IMR-90 (cell line): Measurements from ENCODE around the gene POLR3GL. TPM values are rescaled to one million over a fixed set of nuclear protein-coding genes. Genes with fewer than 3 reads are reported as not detected.

Experiments
- ATAC-seq: fragments of 200-7000 bp; cut with Tn5 transposase; 2 replicates; pipeline ENCODE4 v1.9.1; 2020; ENCODE audit warnings: low read depth, mild to moderate bottlenecking, moderate library complexity
- BruUV-seq: library from RNA; stranded (reverse); fragments of 400-500 nt; replicated peaks from 2 replicates; lab custom pipeline; 2021; lab: Mats Ljungman, UMichigan
- CTCF ChIA-PET: fragments of 300-600 bp; formaldehyde crosslinking; extraction: SDS; loops from one replicate; lab custom pipeline; 2021; ENCODE audit warnings: antibody characterized with exemption; lab: Yijun Ruan, JAX
- POLR2A ChIA-PET: fragments of 300-600 bp; sonication (Branson Sonifier 250); formaldehyde crosslinking; loops from one replicate; lab custom pipeline; 2022; ENCODE audit warnings: antibody characterized with exemption; ENCODE audit not compliant: unreplicated experiment; lab: Charles Lee
- DNase-seq: peaks from one replicate; pipeline ENCODE4 v3.0.0; 2013
- H2AFZ ChIP-seq: replicated peaks from 2 replicates; pipeline ENCODE3; 2013; ENCODE audit warnings: low read length, mild to moderate bottlenecking; ENCODE audit not compliant: poor library complexity
- H2AK5ac ChIP-seq: 2 replicates; pipeline ENCODE4 v1.6.1; 2013; ENCODE audit warnings: low read depth, low read length, inconsistent platforms
- H2AK9ac ChIP-seq: replicated peaks from 2 replicates; pipeline ENCODE3; 2013; ENCODE audit warnings: mild to moderate bottlenecking, low read depth, low read length, moderate library complexity; ENCODE audit not compliant: poor library complexity
- H2BK120ac ChIP-seq: 2 replicates; pipeline ENCODE4 v1.6.1; 2013; ENCODE audit warnings: low read depth, low read length, inconsistent platforms
- H2BK15ac ChIP-seq: 3 replicates; pipeline ENCODE4 v1.6.1; 2013; ENCODE audit warnings: low read depth, low read length, inconsistent platforms
- H2BK20ac ChIP-seq: 2 replicates; pipeline ENCODE4 v1.6.1; 2013; ENCODE audit warnings: low read depth, mild to moderate bottlenecking, inconsistent platforms, low read length, moderate library complexity
- H2BK5ac ChIP-seq: 2 replicates; pipeline ENCODE4 v1.6.1; 2013; ENCODE audit warnings: mild to moderate bottlenecking, low read depth, low read length, inconsistent platforms; ENCODE audit not compliant: poor library complexity, severe bottlenecking
- H3K14ac ChIP-seq: replicated peaks from 2 replicates; pipeline ENCODE4 v1.6.1; 2013; ENCODE audit warnings: low read depth, low read length, inconsistent platforms
- H3K18ac ChIP-seq: 2 replicates; pipeline ENCODE4 v1.6.1; 2013; ENCODE audit warnings: low read depth, low read length, control low read depth
- H3K23ac ChIP-seq: 2 replicates; pipeline ENCODE4 v1.6.1; 2013; ENCODE audit warnings: low read depth, low read length, inconsistent platforms
- H3K27ac ChIP-seq: 2 replicates; pipeline ENCODE4 v1.5.1; 2013; ENCODE audit warnings: mild to moderate bottlenecking, control low read depth, low read length; ENCODE audit not compliant: insufficient read depth
- H3K27me3 ChIP-seq: 2 replicates; pipeline ENCODE4 v1.6.1; 2013; ENCODE audit warnings: low read length; ENCODE audit not compliant: control insufficient read depth, insufficient read depth
- H3K36me3 ChIP-seq: 2 replicates; pipeline ENCODE4 v1.6.1; 2013; ENCODE audit warnings: low read length, mixed read lengths; ENCODE audit not compliant: control insufficient read depth, insufficient read depth
- H3K4ac ChIP-seq: 2 replicates; pipeline ENCODE4 v1.6.1; 2013; ENCODE audit warnings: low read depth, low read length, inconsistent platforms
- H3K4me1 ChIP-seq: 2 replicates; pipeline ENCODE4 v1.6.1; 2013; ENCODE audit warnings: low read length, mixed read lengths; ENCODE audit not compliant: control insufficient read depth, insufficient read depth
- H3K4me2 ChIP-seq: 2 replicates; pipeline ENCODE4 v1.6.1; 2013; ENCODE audit warnings: low read depth, mild to moderate bottlenecking, control low read depth, low read length, moderate library complexity
- H3K4me3 ChIP-seq: 2 replicates; pipeline ENCODE4 v1.5.1; 2013; ENCODE audit warnings: low read depth, mild to moderate bottlenecking, control low read depth, low read length, moderate library complexity; ENCODE audit not compliant: insufficient read depth
- H3K56ac ChIP-seq: 2 replicates; pipeline ENCODE4 v1.6.1; 2013; ENCODE audit warnings: low read length, inconsistent platforms; ENCODE audit not compliant: insufficient read depth; ENCODE audit errors: extremely low read depth
- H3K79me1 ChIP-seq, 2 experiments: 2 replicates each; pipeline ENCODE4 v1.6.1; 2013; ENCODE audit warnings: low read length in 2 of 2, inconsistent platforms in 1 of 2, low read depth in 1 of 2
- H3K9ac ChIP-seq: 2 replicates; pipeline ENCODE4 v1.6.1; 2013; ENCODE audit warnings: low read depth, low read length, control low read depth
- H3K9me1 ChIP-seq: 2 replicates; pipeline ENCODE4 v1.6.1; 2013; ENCODE audit warnings: low read length, inconsistent platforms; ENCODE audit not compliant: insufficient read depth
- H3K9me3 ChIP-seq: 2 replicates; pipeline ENCODE4 v1.6.1; 2013; ENCODE audit warnings: low read length; ENCODE audit not compliant: control insufficient read depth, insufficient read depth
- H4K20me1 ChIP-seq: 2 replicates; pipeline ENCODE4 v1.6.1; 2013; ENCODE audit warnings: low read length, inconsistent platforms; ENCODE audit not compliant: insufficient read depth
- H4K5ac ChIP-seq: 2 replicates; pipeline ENCODE4 v1.6.1; 2013; ENCODE audit warnings: mild to moderate bottlenecking, low read depth, low read length, control low read depth
- H4K8ac ChIP-seq, 2 experiments: 2 replicates each; pipeline ENCODE4 v1.6.1; 2013; ENCODE audit warnings: low read depth in 2 of 2, low read length in 2 of 2, control low read depth in 1 of 2, inconsistent platforms in 1 of 2
- H4K91ac ChIP-seq: 2 replicates; pipeline ENCODE4 v1.6.1; 2013; ENCODE audit warnings: low read depth, low read length, inconsistent platforms; ENCODE audit not compliant: insufficient read depth
- CEBPB ChIP-seq: IDR thresholded peaks from 2 replicates; pipeline ENCODE4 v1.6.1; 2012; ENCODE audit warnings: low read depth, low read length, improper control_type of control experiment
- CHD1 ChIP-seq: IDR thresholded peaks from 2 replicates; pipeline ENCODE4 v1.6.1; 2012; ENCODE audit warnings: low read depth, low read length, improper control_type of control experiment
- FOS ChIP-seq: fragments of 150-350 bp; IDR thresholded peaks from 2 replicates; pipeline ENCODE4 v1.6.1; 2016; ENCODE audit warnings: low read depth, low read length
- MAFK ChIP-seq: IDR thresholded peaks from 2 replicates; pipeline ENCODE4 v1.6.1; 2012; ENCODE audit warnings: low read depth, low read length, improper control_type of control experiment
- RAD21 ChIP-seq: IDR thresholded peaks from 2 replicates; pipeline ENCODE4 v1.6.1; 2012; ENCODE audit warnings: low read length, improper control_type of control experiment
- whole genome bisulfite sequencing, 2 experiments: methylation state at CpG; one replicate each; pipeline versions ENCODE4 v1.1.5 to v1.1.7; 2013; ENCODE audit warnings: missing lambda C conversion rate in 2 of 2; ENCODE audit not compliant: insufficient read length in 1 of 2; ENCODE audit errors: extremely low coverage in 2 of 2; 5-methylcytosine and 5-hydroxymethylcytosine counted together
- dilution Hi-C: fragments of 300-500 bp; cut with HindIII; formaldehyde crosslinking; loops from one replicate; pipeline ENCODE4 v1.14.3; 2018; ENCODE audit warnings: low sequenced_read_pairs; ENCODE audit not compliant: unreplicated experiment
- in situ Hi-C: fragments of 300-500 bp; cut with MboI; formaldehyde crosslinking; loops from 3 replicates; pipeline ENCODE4 v1.14.3; 2019; ENCODE audit warnings: low sequenced_read_pairs, inconsistent platforms, mixed read lengths
- intact Hi-C: fragments of 100-400 bp; cut with micrococcal nuclease; formaldehyde crosslinking; loops from 2 replicates; pipeline ENCODE4 v1.10.0; 2022
- polyA plus RNA-seq, 3 experiments: library from polyadenylated mRNA; depleted of rRNA; stranded (reverse); fragments of >200 nt; gene quantifications; 2 replicates each; pipeline ENCODE4 v1.2.3, GENCODE V29; 2012; ENCODE audit warnings: low replicate concordance in 1 of 3
- total RNA-seq: library from RNA; depleted of rRNA; stranded (reverse); fragments of >200 nt; gene quantifications from 2 replicates; pipeline ENCODE4 v1.2.3, GENCODE V29; 2012
- TF ChIP-seq, protein P1 (sequence below): conservative IDR thresholded peaks from 2 replicates; pipeline ENCODE4 v1.5.1; 2012; ENCODE audit warnings: mild to moderate bottlenecking, low read depth, low read length, improper control_type of control experiment
- TF ChIP-seq, protein P2 (sequence below): fragments of 150-350 bp; IDR thresholded peaks from 2 replicates; pipeline ENCODE4 v1.6.1; 2017; ENCODE audit warnings: mild to moderate bottlenecking, antibody characterized with exemption, low read length, low read depth

POLR3GL gene
- total and polyA plus RNA-seq, 2 of the 4 experiments (the other 2 are of a cell fraction), result 7.9 to 16.3 TPM

DNA sequence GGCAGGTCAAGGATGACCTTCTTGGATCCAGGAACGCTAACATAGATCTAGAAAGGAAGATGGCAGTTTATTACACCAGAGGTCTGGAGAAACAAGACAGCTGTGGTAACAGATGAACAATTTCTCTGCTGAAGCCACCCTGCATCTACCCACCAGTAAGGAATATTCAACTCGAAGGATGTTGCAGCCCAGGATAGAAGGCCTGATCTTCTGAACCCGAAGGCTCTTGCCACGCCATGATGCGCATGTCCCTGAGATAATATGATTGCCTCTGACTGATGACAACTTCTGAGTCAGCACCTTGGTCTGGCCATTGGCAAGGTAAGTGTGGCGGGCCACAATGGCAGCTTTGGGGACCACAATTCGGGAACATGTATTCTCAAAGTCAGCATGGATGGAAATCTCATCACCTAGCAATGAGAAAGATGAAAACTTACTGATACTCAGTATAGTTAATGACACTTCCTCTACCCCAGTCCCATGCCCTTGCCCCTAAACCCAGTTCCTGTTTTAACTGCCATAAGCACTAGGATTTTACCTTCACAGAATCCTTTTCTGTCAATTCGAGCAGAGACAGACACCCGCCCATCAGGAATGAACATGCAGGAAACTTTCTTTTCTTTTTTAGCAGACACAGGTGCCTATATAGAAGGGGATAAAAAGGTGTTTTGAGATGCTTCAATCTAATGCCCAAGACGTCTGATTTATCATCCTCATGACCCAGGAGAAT is 30.1 kb downstream of the POLR3GL start:
- ChIA-PET POLR2A (interaction anchor here (1.8 kb wide), 1 partner anchor 15 kb away, joined by 6 read pairs; no protein-coding TSS in a partner anchor), CTCF (interaction anchor here (1.0 kb wide), 1 partner anchor 15 kb away, joined by 3 read pairs; no protein-coding TSS in a partner anchor)
- H3K4me2 ChIP-seq, result peak overlapping the region; percentile 92
- dilution Hi-C loops (no loop called here), in situ Hi-C loops (loop anchor here (5.0 kb wide), 1 partner anchor 77 kb away; the partner anchor contains the start of gene PEX11B), intact Hi-C loops (loop anchor here (1.0 to 5.0 kb wide), 2 partner anchors 15 to 77 kb away; partner anchors contain the start of gene PEX11B)
- BruUV-seq, result TSS peak; percentile 66
- H3K23ac ChIP-seq, result peak overlapping the region; percentile 78
- peak overlapping the region; percentile 97; the same call in 1 of the 2 replicates for H3K9ac ChIP-seq
- H4K8ac ChIP-seq, result no peak overlapping the region
- 98% methylated on average over 5 of the region's 10 CpGs; no CpG with 5 or more reads in 1 of the 2 experiments for WGBS, 2 experiments
- peaks cover 10% of the 10 kb centered on the region for H3K4me1 ChIP-seq
- H3K4ac ChIP-seq, result no peak overlapping the region
- H3K27ac ChIP-seq, result no peak overlapping the region
- H3K18ac ChIP-seq, result no peak overlapping the region
- no peaks in the 10 kb centered on the region for H3K9me3 ChIP-seq
- no peak overlapping the region for H2BK20ac ChIP-seq
- H2AFZ ChIP-seq, result no peak overlapping the region
- no peak overlapping the region for H2BK120ac ChIP-seq
- no peak overlapping the region for H2AK9ac ChIP-seq
- no peak for DNase-seq
- no peaks in the 10 kb centered on the region for H3K27me3 ChIP-seq
- peaks cover 9% of the 10 kb centered on the region for H3K9me1 ChIP-seq
- H4K5ac ChIP-seq, result no peak overlapping the region
- TF ChIP-seq CHD1 (no peak), MAFK (0 out of 2 replicates have a peak, but pooled peaks have one; percentile 20), RAD21 (no peak), CEBPB (no peak), FOS (no peak)
- TF ChIP-seq, protein P1, sequence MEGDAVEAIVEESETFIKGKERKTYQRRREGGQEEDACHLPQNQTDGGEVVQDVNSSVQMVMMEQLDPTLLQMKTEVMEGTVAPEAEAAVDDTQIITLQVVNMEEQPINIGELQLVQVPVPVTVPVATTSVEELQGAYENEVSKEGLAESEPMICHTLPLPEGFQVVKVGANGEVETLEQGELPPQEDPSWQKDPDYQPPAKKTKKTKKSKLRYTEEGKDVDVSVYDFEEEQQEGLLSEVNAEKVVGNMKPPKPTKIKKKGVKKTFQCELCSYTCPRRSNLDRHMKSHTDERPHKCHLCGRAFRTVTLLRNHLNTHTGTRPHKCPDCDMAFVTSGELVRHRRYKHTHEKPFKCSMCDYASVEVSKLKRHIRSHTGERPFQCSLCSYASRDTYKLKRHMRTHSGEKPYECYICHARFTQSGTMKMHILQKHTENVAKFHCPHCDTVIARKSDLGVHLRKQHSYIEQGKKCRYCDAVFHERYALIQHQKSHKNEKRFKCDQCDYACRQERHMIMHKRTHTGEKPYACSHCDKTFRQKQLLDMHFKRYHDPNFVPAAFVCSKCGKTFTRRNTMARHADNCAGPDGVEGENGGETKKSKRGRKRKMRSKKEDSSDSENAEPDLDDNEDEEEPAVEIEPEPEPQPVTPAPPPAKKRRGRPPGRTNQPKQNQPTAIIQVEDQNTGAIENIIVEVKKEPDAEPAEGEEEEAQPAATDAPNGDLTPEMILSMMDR, result no peak
- TF ChIP-seq, protein P2, sequence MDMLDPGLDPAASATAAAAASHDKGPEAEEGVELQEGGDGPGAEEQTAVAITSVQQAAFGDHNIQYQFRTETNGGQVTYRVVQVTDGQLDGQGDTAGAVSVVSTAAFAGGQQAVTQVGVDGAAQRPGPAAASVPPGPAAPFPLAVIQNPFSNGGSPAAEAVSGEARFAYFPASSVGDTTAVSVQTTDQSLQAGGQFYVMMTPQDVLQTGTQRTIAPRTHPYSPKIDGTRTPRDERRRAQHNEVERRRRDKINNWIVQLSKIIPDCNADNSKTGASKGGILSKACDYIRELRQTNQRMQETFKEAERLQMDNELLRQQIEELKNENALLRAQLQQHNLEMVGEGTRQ, result no peak
- H2BK5ac ChIP-seq, result peak overlapping the region; percentile 3
- H3K36me3 ChIP-seq, result peaks cover 13% of the 10 kb centered on the region
- H3K56ac ChIP-seq, result no peak overlapping the region
- no peak overlapping the region for H4K91ac ChIP-seq
- peaks cover 22 to 35% of the 10 kb centered on the region in 2 experiments for H3K79me1 ChIP-seq
- peak overlapping the region; percentile 47; the same call in 1 of the 2 replicates for H3K14ac ChIP-seq
- peaks cover 12% of the 10 kb centered on the region; the same call in 1 of the 2 replicates for H4K20me1 ChIP-seq
- peak overlapping the region; percentile 87; the same call in 1 of the 2 replicates for H3K4me3 ChIP-seq
- no peak for ATAC-seq
- no peak overlapping the region for H2BK15ac ChIP-seq
- no peak overlapping the region for H2AK5ac ChIP-seq
